ENCODE results near the gene GPR25.
A peak's percentile ranks its signal among the peaks of the same experiment; 100 is the strongest.

GPR25 gene

DNA sequence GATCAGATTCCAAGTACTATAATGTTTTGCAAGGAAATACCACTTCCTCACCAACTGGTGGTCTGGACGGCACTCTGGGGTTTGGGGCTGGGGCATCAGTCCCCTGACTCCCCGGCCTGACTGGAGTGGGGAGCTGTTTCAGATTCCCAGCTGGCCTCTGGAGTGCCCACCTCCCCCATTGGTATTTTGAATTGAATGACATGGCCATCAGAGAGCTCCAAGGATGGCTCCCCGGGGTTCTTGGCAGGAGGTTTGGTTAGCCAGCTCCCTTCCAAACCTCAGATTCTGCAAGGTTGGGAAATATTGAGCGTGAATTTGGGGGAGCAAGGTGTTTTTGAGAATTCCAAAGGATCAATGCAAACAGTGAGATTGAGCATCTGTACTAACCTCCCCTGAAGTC lies 19.8 kb downstream of the GPR25 start:
- no peak for TF ChIP-seq POLR2AphosphoS5 (IDR thresholded peaks at IDR 0.05; ENCODE audit: low read depth, low read length)
- no peak for TF ChIP-seq POLR2A (IDR thresholded peaks at IDR 0.05; ENCODE audit: low read depth, low read length)
- TF ChIP-seq PAX5 (IDR thresholded peaks at IDR 0.05; ENCODE audit: insufficient read depth, low read length, severe bottlenecking), result no peak
- TF ChIP-seq SPI1 (IDR thresholded peaks at IDR 0.05; ENCODE audit: low read depth, low read length), result no peak
- no peak for TF ChIP-seq POU2F2 (IDR thresholded peaks at IDR 0.05; ENCODE audit: low read depth, low read length)
- no peak for TF ChIP-seq TAF1 (IDR thresholded peaks at IDR 0.05; ENCODE audit: low read depth, low read length)
- FAIRE-seq (no peak), DNase-seq (ENCODE audit: insufficient read length, low spot score) (peak; percentile 4)

- peak; percentile 59 for FAIRE-seq
- TF ChIP-seq POU2F2 (IDR thresholded peaks at IDR 0.05; ENCODE audit: low read depth, low read length) (no peak), TAF1 (IDR thresholded peaks at IDR 0.05; ENCODE audit: low read depth, low read length) (no peak), POLR2AphosphoS5 (IDR thresholded peaks at IDR 0.05; ENCODE audit: low read depth, low read length) (no peak), PAX5 (IDR thresholded peaks at IDR 0.05; ENCODE audit: insufficient read depth, low read length, severe bottlenecking) (no peak), SPI1 (IDR thresholded peaks at IDR 0.05; ENCODE audit: low read depth, low read length) (no peak), POLR2A (IDR thresholded peaks at IDR 0.05; ENCODE audit: low read depth, low read length) (no peak)
Measured at GRCh38 chr1:200892958-200893357, 20.2 kb downstream of the GPR25 start.

DNA sequence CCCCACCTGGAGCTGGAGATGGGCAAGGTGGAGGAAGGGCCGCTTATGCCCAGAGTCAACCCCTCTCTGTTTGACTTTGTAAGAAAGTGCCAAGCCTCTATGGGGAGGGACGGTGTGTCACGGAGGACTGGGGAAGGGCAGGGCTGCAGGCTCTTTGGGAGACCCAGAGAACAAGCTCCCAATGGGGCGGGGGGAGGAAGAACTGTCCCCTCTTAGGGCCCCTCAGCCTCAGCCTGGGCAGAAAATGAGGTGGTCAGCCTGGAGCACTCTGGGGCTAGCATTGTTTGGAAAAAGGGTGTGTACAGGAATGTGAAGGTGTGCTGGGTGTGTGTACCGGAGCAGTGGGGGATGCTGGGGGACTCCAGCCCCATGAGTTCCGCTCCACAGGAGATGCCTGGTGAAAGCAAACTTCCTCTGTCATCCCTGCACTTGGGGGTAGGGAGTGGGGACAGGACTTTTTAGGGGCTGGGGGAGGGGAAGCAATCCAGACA lies 20.7 kb downstream of the GPR25 start:
- FAIRE-seq, result no peak
- no peak for DNase-seq (ENCODE audit: insufficient read length, low spot score)
- TF ChIP-seq POLR2AphosphoS5 (IDR thresholded peaks at IDR 0.05; ENCODE audit: low read depth, low read length), result no peak
- TF ChIP-seq POU2F2 (IDR thresholded peaks at IDR 0.05; ENCODE audit: low read depth, low read length), result no peak
- no peak for TF ChIP-seq SPI1 (IDR thresholded peaks at IDR 0.05; ENCODE audit: low read depth, low read length)
- no peak for TF ChIP-seq PAX5 (IDR thresholded peaks at IDR 0.05; ENCODE audit: insufficient read depth, low read length, severe bottlenecking)
- no peak for TF ChIP-seq POLR2A (IDR thresholded peaks at IDR 0.05; ENCODE audit: low read depth, low read length)
- no peak for TF ChIP-seq TAF1 (IDR thresholded peaks at IDR 0.05; ENCODE audit: low read depth, low read length)

More at GRCh38 chr1:200892958-200893357, 20.2 kb downstream of the GPR25 start:
- DNase-seq (ENCODE audit: insufficient read length, low spot score), result no peak

DNA sequence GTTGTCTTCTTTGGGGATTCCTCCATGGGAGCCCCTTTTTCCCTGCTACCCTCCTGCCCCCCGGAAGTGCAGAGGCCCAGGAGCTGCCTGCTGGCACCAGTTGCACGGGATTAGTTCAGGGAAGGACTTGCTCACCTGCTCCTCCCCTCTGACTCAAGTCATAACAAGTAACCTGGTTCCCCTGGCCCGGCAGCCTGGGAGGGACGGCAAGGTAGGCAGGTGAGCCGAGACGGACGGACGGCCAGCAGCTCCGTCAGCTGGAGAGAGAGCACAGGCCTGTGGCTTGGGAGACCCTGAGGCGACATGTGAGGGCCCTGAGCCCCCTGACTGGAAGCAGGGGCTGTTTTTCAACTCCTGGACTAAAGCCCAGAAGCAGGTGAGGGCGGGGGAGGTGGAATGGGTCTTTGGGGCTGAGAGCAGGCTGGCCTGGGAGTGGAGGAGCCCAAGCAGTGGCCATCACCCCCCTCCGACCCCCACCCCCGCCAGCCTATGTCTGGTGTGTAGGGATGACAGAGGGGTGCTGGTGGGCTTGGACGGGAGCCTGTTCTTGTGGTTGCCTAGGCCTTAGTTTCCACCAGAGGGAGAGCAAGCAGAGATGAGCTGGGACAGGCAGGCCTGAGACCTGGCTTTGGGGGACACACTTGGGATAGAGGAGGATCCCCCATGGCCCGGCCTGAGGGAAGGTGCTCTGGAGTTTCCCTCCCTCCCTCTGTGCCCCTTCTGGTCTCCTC lies 22.1 kb downstream of the GPR25 start, which contains the start of gene INAVA:
INAVA (plus strand) TSS at position 189 of the 731 bp plus-strand sequence. CDS start 3,501 bp downstream, outside the sequence.
- no peak for TF ChIP-seq POU2F2 (IDR thresholded peaks at IDR 0.05; ENCODE audit: low read depth, low read length)
- no peak for TF ChIP-seq TAF1 (IDR thresholded peaks at IDR 0.05; ENCODE audit: low read depth, low read length)
- TF ChIP-seq PAX5 (IDR thresholded peaks at IDR 0.05; ENCODE audit: insufficient read depth, low read length, severe bottlenecking), result no peak
- TF ChIP-seq POLR2AphosphoS5 (IDR thresholded peaks at IDR 0.05; ENCODE audit: low read depth, low read length), result no peak
- TF ChIP-seq SPI1 (IDR thresholded peaks at IDR 0.05; ENCODE audit: low read depth, low read length), result no peak
- no peak for TF ChIP-seq POLR2A (IDR thresholded peaks at IDR 0.05; ENCODE audit: low read depth, low read length)
- no peak for FAIRE-seq
- no peak for DNase-seq (ENCODE audit: insufficient read length, low spot score)

DNA sequence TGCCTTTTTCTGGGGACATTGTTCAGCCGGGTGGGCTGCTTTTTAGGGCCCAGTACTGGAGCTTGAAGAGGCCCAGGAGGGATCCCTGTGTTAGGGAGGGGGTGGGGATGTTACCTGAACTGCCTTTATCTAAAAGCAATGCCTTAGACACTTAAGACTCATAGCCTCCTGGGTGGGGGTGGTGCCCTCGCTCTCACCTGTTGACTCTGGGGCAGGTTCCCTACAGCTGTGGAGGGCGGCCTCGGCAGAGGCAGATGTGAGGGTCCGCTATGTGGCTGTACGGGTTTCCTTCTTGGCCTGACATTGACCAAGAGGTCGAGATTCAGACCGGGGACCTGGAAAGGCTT lies 22.6 kb downstream of the GPR25 start:
- no peak for DNase-seq (ENCODE audit: insufficient read length, low spot score)
- FAIRE-seq, result no peak
- TF ChIP-seq POLR2AphosphoS5 (IDR thresholded peaks at IDR 0.05; ENCODE audit: low read depth, low read length) (no peak), POLR2A (IDR thresholded peaks at IDR 0.05; ENCODE audit: low read depth, low read length) (no peak), SPI1 (IDR thresholded peaks at IDR 0.05; ENCODE audit: low read depth, low read length) (no peak), POU2F2 (IDR thresholded peaks at IDR 0.05; ENCODE audit: low read depth, low read length) (no peak), PAX5 (IDR thresholded peaks at IDR 0.05; ENCODE audit: insufficient read depth, low read length, severe bottlenecking) (no peak), TAF1 (IDR thresholded peaks at IDR 0.05; ENCODE audit: low read depth, low read length) (no peak)

- peak; percentile 64 for FAIRE-seq
- TF ChIP-seq SPI1 (IDR thresholded peaks at IDR 0.05; ENCODE audit: low read depth, low read length) (no peak), PAX5 (IDR thresholded peaks at IDR 0.05; ENCODE audit: insufficient read depth, low read length, severe bottlenecking) (no peak), POLR2A (IDR thresholded peaks at IDR 0.05; ENCODE audit: low read depth, low read length) (no peak), TAF1 (IDR thresholded peaks at IDR 0.05; ENCODE audit: low read depth, low read length) (no peak), POLR2AphosphoS5 (IDR thresholded peaks at IDR 0.05; ENCODE audit: low read depth, low read length) (no peak), POU2F2 (IDR thresholded peaks at IDR 0.05; ENCODE audit: low read depth, low read length) (no peak)
- DNase-seq (ENCODE audit: insufficient read length, low spot score), result no peak
Measured at GRCh38 chr1:200895801-200896530, 23.2 kb downstream of the GPR25 start.

DNA sequence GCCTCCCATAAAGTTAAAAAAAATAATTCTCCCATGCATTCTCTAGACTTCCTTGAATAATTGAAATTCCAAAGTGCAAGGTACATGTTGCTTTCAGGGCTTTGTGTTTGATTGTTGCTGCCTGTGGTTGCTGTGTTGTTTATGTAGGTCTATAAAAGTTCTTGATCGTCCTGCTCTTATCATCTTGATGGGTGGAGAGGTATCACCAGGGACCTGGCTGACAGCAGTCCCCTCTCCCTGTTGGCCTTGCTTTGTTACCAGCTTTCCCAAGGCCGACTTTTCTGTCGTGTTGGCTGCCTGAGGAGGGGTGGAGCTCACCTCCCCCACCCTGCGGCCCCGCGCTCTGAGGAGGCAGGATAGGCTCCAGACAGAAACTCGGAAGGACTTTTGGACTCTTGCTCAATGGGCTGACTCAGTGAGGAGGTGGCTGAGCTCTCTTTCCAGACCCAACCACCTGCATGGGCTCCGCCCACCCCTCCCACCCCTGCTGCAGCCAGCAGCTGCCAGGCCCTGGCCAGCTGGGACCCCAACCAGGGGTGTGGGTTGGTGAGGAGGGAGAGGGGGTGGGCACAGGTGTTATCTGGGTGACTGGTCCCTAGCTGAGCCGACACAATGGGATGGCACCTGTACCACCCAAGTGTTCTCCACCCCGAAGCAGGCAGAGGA lies 23.9 kb downstream of the GPR25 start:
- TF ChIP-seq PAX5 (IDR thresholded peaks at IDR 0.05; ENCODE audit: insufficient read depth, low read length, severe bottlenecking) (no peak), SPI1 (IDR thresholded peaks at IDR 0.05; ENCODE audit: low read depth, low read length) (no peak), POLR2A (IDR thresholded peaks at IDR 0.05; ENCODE audit: low read depth, low read length) (no peak), TAF1 (IDR thresholded peaks at IDR 0.05; ENCODE audit: low read depth, low read length) (no peak), POU2F2 (IDR thresholded peaks at IDR 0.05; ENCODE audit: low read depth, low read length) (no peak)
- DNase-seq (ENCODE audit: insufficient read length, low spot score), result no peak
- no peak for FAIRE-seq

DNA sequence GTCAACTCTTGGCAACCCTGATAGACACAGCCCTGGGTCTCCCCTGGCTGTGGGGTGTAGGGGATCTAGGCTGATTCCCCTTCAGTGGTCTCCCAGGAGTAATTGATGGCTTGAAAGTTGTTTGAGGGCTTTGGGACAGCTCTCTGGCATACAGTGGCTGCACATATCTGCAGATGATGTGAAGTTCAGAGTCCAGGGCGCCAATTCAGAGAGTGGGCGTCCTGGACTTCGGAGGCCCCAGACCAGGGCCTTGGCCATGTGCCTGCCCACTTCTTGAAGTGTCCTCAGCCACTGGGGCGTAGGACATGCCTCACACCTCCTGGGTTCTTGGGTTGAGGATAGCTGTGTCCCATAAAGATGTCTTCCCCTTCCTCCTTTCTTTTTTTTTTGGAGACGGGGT lies 24.5 kb downstream of the GPR25 start:
- TF ChIP-seq POLR2A (IDR thresholded peaks at IDR 0.05; ENCODE audit: low read depth, low read length) (no peak), TAF1 (IDR thresholded peaks at IDR 0.05; ENCODE audit: low read depth, low read length) (no peak), POLR2AphosphoS5 (IDR thresholded peaks at IDR 0.05; ENCODE audit: low read depth, low read length) (no peak), SPI1 (IDR thresholded peaks at IDR 0.05; ENCODE audit: low read depth, low read length) (no peak), POU2F2 (IDR thresholded peaks at IDR 0.05; ENCODE audit: low read depth, low read length) (no peak), PAX5 (IDR thresholded peaks at IDR 0.05; ENCODE audit: insufficient read depth, low read length, severe bottlenecking) (no peak)
- FAIRE-seq (no peak), DNase-seq (ENCODE audit: insufficient read length, low spot score) (no peak)

DNA sequence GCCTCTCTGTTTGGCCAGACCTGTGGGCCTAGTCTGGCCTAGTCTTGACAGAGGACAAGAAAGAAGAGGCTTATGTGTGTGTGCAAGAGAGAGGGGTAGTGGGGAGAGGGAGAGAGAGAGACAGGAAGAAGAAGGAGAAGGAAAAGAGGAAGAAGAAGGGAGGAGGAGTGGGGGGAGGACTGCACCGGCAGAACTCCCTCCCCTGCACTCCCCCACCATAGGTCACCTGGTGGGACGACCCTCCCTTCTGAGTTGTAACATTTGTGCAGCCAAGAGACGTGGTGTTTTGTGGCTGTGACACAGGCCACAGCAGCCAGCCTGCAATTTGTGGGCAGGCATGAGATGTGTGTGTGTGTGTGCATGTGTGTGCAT lies 26.2 kb downstream of the GPR25 start:
- DNase-seq (ENCODE audit: insufficient read length, low spot score) (no peak), FAIRE-seq (no peak)

More for the DNA sequence above, 26.2 kb downstream of the GPR25 start:
- TF ChIP-seq POLR2AphosphoS5 (IDR thresholded peaks at IDR 0.05; ENCODE audit: low read depth, low read length) (no peak), TAF1 (IDR thresholded peaks at IDR 0.05; ENCODE audit: low read depth, low read length) (no peak), PAX5 (IDR thresholded peaks at IDR 0.05; ENCODE audit: insufficient read depth, low read length, severe bottlenecking) (no peak), POU2F2 (IDR thresholded peaks at IDR 0.05; ENCODE audit: low read depth, low read length) (no peak), POLR2A (IDR thresholded peaks at IDR 0.05; ENCODE audit: low read depth, low read length) (no peak), SPI1 (IDR thresholded peaks at IDR 0.05; ENCODE audit: low read depth, low read length) (no peak)
